Activated CD4-positive, alpha-beta T cell treated with anti-CD3 and anti-CD28 coated beads, Interleukin-2, amount 10 ng/mL, durations not matched to agents 24 days and 14 days (primary cell): ENCODE data around the gene SH3GLB1. TPM values are rescaled to one million over a fixed set of nuclear protein-coding genes. Genes with fewer than 3 reads are reported as not detected.

Experiments
- DNase-seq: peaks from one replicate; pipeline ENCODE4 v3.0.0; 2022
- H3K27ac Mint-ChIP-seq: one replicate; pipeline ENCODE4 v1.8.0; 2022; ENCODE audit warnings: mild to moderate bottlenecking, mixed read lengths
- H3K27me3 Mint-ChIP-seq: one replicate; pipeline ENCODE4 v1.8.0; 2022; ENCODE audit warnings: mixed read lengths
- H3K36me3 Mint-ChIP-seq: one replicate; pipeline ENCODE4 v1.8.0; 2022; ENCODE audit warnings: low read depth, mild to moderate bottlenecking, mixed read lengths
- H3K4me1 Mint-ChIP-seq: one replicate; pipeline ENCODE4 v1.8.0; 2021; ENCODE audit warnings: mixed read lengths
- H3K4me3 Mint-ChIP-seq: one replicate; pipeline ENCODE4 v1.8.0; 2022; ENCODE audit warnings: mild to moderate bottlenecking, moderate library complexity, mixed read lengths
- H3K9me3 Mint-ChIP-seq: one replicate; pipeline ENCODE4 v1.8.0; 2021; ENCODE audit warnings: mixed read lengths
- intact Hi-C: fragments of 100-400 bp; cut with micrococcal nuclease; formaldehyde crosslinking; loops from one replicate; pipeline ENCODE4 v1.15.1; 2023
- total RNA-seq: library from RNA; stranded (reverse); gene quantifications from 2 replicates; pipeline ENCODE4 v1.2.3, GENCODE V29; 2022

The SH3GLB1 gene
- total RNA-seq, 1 donor from 2014 or later: 57.0 TPM

GRCh38 chr1:86706018-86706635 is 1.8 kb downstream of the SH3GLB1 start:
- intact Hi-C loops: loop anchor here (10.0 kb wide), 5 partner anchors 201 to 619 kb away; partner anchors contain the start of gene LMO4
- Mint-ChIP-seq H3K4me1 (peaks cover 33% of the 10 kb centered on the region), H3K27me3 (no peaks in the 10 kb centered on the region), H3K9me3 (no peaks in the 10 kb centered on the region), H3K36me3 (peaks cover 19% of the 10 kb centered on the region), H3K4me3 (peak overlapping the region; percentile 100), H3K27ac (peak overlapping the region; percentile 60)
- DNase-seq: no peak

- H3K27ac Mint-ChIP-seq: no peak overlapping the region
- no peaks in the 10 kb centered on the region for H3K27me3 Mint-ChIP-seq
- H3K9me3 Mint-ChIP-seq: no peaks in the 10 kb centered on the region
- peaks cover 20% of the 10 kb centered on the region for H3K36me3 Mint-ChIP-seq
- intact Hi-C loops: loop anchor here (10.0 kb wide), 5 partner anchors 204 to 616 kb away; partner anchors contain the start of gene LMO4
- DNase-seq: no peak
- no peak overlapping the region for H3K4me3 Mint-ChIP-seq
- H3K4me1 Mint-ChIP-seq: peaks cover 25% of the 10 kb centered on the region
Measured at GRCh38 chr1:86708920-86709319, 4.5 kb downstream of the SH3GLB1 start.

GRCh38 chr1:86712088-86712860 is 7.9 kb downstream of the SH3GLB1 start:
- H3K36me3 Mint-ChIP-seq: peaks cover 16% of the 10 kb centered on the region
- no peak for DNase-seq
- H3K9me3 Mint-ChIP-seq: no peaks in the 10 kb centered on the region
- peaks cover 19% of the 10 kb centered on the region for H3K4me1 Mint-ChIP-seq
- H3K27ac Mint-ChIP-seq: no peak overlapping the region
- no peak overlapping the region for H3K4me3 Mint-ChIP-seq
- intact Hi-C loops: loop anchor here (5.0 kb wide), 1 partner anchor 330 kb away; no protein-coding TSS in a partner anchor
- H3K27me3 Mint-ChIP-seq: no peaks in the 10 kb centered on the region

GRCh38 chr1:86713477-86713876 is 9.1 kb downstream of the SH3GLB1 start:
- H3K36me3 Mint-ChIP-seq: peaks cover 13% of the 10 kb centered on the region
- no peak overlapping the region for H3K27ac Mint-ChIP-seq
- H3K9me3 Mint-ChIP-seq: no peaks in the 10 kb centered on the region
- peaks cover 16% of the 10 kb centered on the region for H3K4me1 Mint-ChIP-seq
- no peak for DNase-seq
- H3K27me3 Mint-ChIP-seq: no peaks in the 10 kb centered on the region
- intact Hi-C loops: loop anchor here (5.0 kb wide), 1 partner anchor 331 kb away; no protein-coding TSS in a partner anchor
- H3K4me3 Mint-ChIP-seq: no peak overlapping the region

- no peak overlapping the region for H3K4me3 Mint-ChIP-seq
- peaks cover 11% of the 10 kb centered on the region for H3K36me3 Mint-ChIP-seq
- H3K9me3 Mint-ChIP-seq: no peaks in the 10 kb centered on the region
- no peak overlapping the region for H3K27ac Mint-ChIP-seq
- no peaks in the 10 kb centered on the region for H3K27me3 Mint-ChIP-seq
- peaks cover 13% of the 10 kb centered on the region for H3K4me1 Mint-ChIP-seq
- no peak for DNase-seq
- intact Hi-C loops: loop anchor here (5.0 kb wide), 1 partner anchor 332 kb away; no protein-coding TSS in a partner anchor
Measured at GRCh38 chr1:86714159-86714558, 9.8 kb downstream of the SH3GLB1 start.

- Mint-ChIP-seq H3K27me3 (no peaks in the 10 kb centered on the region), H3K4me1 (peaks cover 13% of the 10 kb centered on the region), H3K36me3 (peaks cover 15% of the 10 kb centered on the region), H3K4me3 (no peak overlapping the region), H3K27ac (no peak overlapping the region), H3K9me3 (no peaks in the 10 kb centered on the region)
- DNase-seq: no peak
- intact Hi-C loops: loop anchor here (5.0 kb wide), 1 partner anchor 332 kb away; no protein-coding TSS in a partner anchor
Measured at GRCh38 chr1:86714561-86715244, 10.3 kb downstream of the SH3GLB1 start.

- H3K4me3 Mint-ChIP-seq: no peak overlapping the region
- H3K9me3 Mint-ChIP-seq: no peaks in the 10 kb centered on the region
- intact Hi-C loops: no loop called here
- peaks cover 8% of the 10 kb centered on the region for H3K4me1 Mint-ChIP-seq
- no peak for DNase-seq
- H3K27me3 Mint-ChIP-seq: no peaks in the 10 kb centered on the region
- no peak overlapping the region for H3K27ac Mint-ChIP-seq
- peaks cover 22% of the 10 kb centered on the region for H3K36me3 Mint-ChIP-seq
Measured at GRCh38 chr1:86718786-86719185, 14.4 kb downstream of the SH3GLB1 start.

- Mint-ChIP-seq H3K4me3 (no peak overlapping the region), H3K27me3 (no peaks in the 10 kb centered on the region), H3K4me1 (peaks cover 4% of the 10 kb centered on the region), H3K27ac (no peak overlapping the region), H3K36me3 (peaks cover 40% of the 10 kb centered on the region), H3K9me3 (no peaks in the 10 kb centered on the region)
- intact Hi-C loops: no loop called here
- no peak for DNase-seq
Measured at GRCh38 chr1:86731416-86731815, 27.0 kb downstream of the SH3GLB1 start.

GRCh38 chr1:86733340-86733739 is 29.0 kb downstream of the SH3GLB1 start:
- peaks cover 5% of the 10 kb centered on the region for H3K4me1 Mint-ChIP-seq
- H3K36me3 Mint-ChIP-seq: peaks cover 42% of the 10 kb centered on the region
- H3K27me3 Mint-ChIP-seq: no peaks in the 10 kb centered on the region
- no peak overlapping the region for H3K27ac Mint-ChIP-seq
- no peak overlapping the region for H3K4me3 Mint-ChIP-seq
- intact Hi-C loops: no loop called here
- peaks cover 4% of the 10 kb centered on the region for H3K9me3 Mint-ChIP-seq
- no peak for DNase-seq

GRCh38 chr1:86739648-86740509 is 35.5 kb downstream of the SH3GLB1 start:
- Mint-ChIP-seq H3K4me3 (no peak overlapping the region), H3K27me3 (no peaks in the 10 kb centered on the region), H3K36me3 (peaks cover 33% of the 10 kb centered on the region), H3K4me1 (peaks cover 4% of the 10 kb centered on the region), H3K27ac (no peak overlapping the region), H3K9me3 (peaks cover 4% of the 10 kb centered on the region)
- peak; percentile 71 for DNase-seq
- intact Hi-C loops: loop anchor here (5.0 kb wide), 2 partner anchors 238 to 358 kb away; no protein-coding TSS in a partner anchor

GRCh38 chr1:86741947-86742572 is 37.7 kb downstream of the SH3GLB1 start:
- H3K36me3 Mint-ChIP-seq: peaks cover 26% of the 10 kb centered on the region
- intact Hi-C loops: loop anchor here (1.0 to 5.0 kb wide), 3 partner anchors 38 to 360 kb away; partner anchors contain the start of gene SH3GLB1
- DNase-seq: peak; percentile 72
- H3K4me3 Mint-ChIP-seq: no peak overlapping the region
- H3K27ac Mint-ChIP-seq: no peak overlapping the region
- peaks cover 4% of the 10 kb centered on the region for H3K9me3 Mint-ChIP-seq
- H3K27me3 Mint-ChIP-seq: no peaks in the 10 kb centered on the region
- peaks cover 4% of the 10 kb centered on the region for H3K4me1 Mint-ChIP-seq

GRCh38 chr1:86747304-86747703 is 42.9 kb downstream of the SH3GLB1 start:
- no peaks in the 10 kb centered on the region for H3K4me1 Mint-ChIP-seq

More at GRCh38 chr1:86747304-86747703, 42.9 kb downstream of the SH3GLB1 start:
- Mint-ChIP-seq H3K4me3 (no peak overlapping the region), H3K9me3 (no peaks in the 10 kb centered on the region), H3K36me3 (peaks cover 20% of the 10 kb centered on the region), H3K27me3 (peaks cover 4% of the 10 kb centered on the region), H3K27ac (no peak overlapping the region)
- intact Hi-C loops: no loop called here
- DNase-seq: no peak
